NCI-H1092 (cell line): ENCODE data around the gene PCSK2.

ENCODE experiments used
- DNase-seq: peaks from one replicate; lab custom pipeline; 2025; lab: John Stamatoyannopoulos, UW

PCSK2 gene

DNA sequence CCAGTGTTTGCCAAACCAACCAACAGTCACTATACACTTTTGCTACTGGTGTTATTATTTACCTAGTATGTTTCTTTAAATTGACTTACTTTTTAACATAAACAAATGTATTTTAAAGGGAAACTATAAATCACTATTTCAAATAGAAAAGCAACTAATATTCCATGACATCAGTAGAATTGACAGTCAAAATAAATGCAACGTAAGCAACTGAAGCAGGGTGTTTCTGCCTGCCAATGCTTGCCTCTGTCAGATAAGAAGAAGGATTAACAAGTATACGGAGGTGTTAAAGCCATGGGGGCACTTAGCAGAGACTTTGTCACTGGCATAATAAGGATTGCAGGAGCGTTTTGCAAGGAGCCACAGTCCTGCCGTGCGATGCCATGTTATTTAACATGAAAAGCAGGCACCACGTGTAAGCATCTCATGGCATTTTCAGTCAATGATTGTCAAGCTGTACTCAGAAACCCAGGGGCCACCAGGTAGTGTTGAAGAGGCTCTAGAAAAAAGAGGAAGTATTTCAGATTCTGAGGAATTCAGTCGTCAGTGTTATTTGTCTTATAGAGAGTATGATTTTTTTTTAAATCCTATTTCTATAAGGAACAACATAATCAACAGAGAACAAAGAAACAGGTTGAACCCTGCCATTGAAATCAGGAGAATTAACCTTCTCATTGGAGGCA, 172.6 kb downstream of the PCSK2 start:
- DNase-seq: no peak

DNA sequence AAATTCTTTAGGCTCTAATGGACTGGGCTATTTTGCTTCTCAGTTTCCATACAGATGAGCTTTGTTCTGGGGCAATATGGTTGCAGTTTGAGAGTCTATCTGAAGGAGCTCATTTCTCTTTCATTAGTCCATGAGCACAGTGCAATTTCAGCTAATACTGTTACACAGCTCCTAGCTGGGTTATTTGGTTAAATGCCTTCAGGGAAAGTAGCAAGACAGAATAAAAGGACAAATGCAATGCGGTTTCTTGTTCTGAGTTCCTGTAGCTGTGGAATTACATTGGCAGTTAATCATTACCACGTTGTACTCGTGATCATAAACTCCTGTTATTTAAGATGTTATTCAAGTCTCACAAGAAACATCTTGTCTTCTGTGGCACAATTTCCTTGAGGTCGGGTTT, 176.6 kb downstream of the PCSK2 start:
- no peak for DNase-seq

DNA sequence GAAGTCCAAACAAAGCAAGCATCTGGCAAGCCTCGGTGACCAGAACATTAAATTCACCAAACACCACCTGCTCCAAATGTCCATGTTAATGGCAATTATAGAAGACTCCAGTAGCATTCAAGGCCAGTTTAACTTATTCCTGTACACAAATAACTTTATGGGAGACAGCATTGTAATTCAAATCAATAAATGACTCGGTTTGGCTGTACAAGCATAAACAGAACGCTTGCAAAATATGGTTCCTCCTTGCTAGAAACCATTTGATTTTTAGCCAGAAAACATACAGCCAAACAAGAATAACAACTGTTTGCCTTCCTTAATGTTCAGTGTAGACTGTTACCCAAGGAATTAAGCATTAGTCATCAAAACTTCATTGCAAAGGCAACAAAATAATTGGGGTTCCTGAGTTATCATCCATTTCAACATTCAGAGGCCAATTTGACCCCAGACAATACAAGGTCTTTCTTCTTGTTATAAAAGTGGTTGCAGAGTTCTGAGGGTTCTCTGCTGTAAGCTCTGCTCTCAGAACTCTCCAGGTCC, 179.3 kb downstream of the PCSK2 start:
- no peak for DNase-seq

DNA sequence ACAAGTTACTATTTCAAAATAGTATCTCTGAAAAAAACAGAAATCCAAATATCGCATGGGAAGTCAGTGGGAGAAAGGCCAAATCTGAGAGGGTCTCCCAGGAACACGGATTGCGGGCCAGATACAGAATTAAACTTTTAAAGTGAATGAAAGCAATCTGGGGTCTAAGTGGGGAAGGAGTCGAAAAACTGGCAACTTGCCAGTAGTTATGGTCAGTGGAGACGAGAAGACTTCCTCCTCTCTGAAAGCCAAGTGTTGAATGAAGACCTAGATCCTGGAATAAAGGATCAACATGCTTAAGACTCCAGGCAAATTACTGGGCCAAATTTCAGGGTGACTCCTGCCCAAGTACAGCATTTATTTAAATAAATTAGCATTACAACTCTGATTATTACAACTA, 180.7 kb downstream of the PCSK2 start:
- no peak for DNase-seq

DNA sequence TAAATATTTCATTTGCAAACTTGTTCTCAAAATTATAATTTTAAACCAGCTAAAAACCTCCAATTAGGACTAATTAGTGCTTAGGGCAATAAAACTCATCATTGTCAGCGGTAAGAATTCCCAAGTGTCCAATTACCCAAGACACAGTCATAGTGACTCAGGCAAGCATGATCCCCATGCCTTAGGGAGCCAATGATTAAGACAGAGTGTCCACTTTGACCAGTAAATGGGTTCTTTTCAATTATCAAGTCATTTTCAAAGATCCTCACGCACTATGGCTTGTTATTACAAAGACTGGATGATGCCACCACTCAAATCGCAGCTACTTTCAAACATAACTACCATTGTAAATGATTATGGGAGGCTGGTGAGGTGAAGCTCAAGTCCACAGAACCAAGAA, 190.4 kb downstream of the PCSK2 start:
- no peak for DNase-seq

DNA sequence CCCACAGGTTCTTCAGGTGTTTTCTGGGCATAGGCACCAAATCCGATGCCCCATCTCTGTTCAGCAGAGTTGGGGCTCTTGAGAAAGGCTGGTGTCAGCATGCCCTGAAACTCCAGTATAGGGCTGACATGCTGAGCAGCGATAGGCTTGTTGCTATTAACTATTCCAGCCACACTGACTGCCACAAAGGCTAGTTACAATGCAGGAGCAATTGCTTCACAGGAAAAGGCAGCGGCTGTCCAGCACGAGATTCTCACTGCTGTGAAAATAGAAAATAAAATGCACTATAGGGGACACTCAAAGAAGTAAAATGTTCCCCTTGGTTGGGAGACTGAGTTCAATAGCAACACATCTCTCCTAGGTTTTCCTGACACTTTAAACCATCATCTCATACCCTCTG, 191.9 kb downstream of the PCSK2 start:
- no peak for DNase-seq

DNA sequence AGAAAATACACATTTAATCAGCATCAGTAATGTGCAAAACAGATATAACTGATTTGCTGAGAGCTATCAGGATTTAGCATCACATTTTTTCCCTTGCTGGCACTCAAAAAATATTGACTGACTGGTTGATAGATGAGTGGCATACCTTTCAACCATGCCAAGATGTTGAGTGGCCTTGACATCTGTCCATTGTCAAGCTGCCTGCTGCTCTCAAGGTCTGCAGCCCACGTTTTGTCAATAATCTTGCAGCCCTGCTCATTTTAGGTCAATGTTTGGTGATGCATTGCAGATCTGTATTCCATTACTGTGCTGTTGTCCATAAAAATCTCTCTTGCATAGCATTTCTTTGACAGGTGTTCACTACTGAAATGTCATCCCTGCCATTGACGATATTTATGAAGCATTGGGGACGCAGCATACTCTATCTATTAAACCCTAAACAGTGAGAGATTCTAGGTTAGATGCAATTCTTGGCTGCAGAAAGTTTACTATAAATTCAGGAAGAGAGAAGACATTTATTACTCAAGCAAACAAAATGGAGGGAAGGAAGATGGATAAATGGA, 192.7 kb downstream of the PCSK2 start:
- no peak for DNase-seq

DNA sequence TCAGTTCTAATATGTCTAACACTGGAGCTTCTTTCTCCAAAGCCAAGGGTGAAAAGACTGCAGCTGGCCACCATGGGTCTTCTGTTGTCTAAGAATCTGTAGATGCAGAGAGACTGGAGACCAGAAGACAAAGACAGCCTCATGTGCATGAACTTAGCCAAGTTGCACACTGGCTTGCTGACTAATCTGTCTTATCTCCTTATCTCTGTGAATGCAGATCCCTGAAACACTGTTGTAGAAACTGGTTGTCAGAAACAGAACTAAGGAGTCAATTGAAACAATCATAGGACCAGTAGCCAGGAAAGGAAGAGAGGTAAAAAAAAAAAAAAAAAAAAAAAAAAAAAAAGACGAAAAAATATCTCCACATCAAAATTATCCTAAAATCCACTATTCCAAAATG, 194.7 kb downstream of the PCSK2 start:
- DNase-seq: no peak

DNA sequence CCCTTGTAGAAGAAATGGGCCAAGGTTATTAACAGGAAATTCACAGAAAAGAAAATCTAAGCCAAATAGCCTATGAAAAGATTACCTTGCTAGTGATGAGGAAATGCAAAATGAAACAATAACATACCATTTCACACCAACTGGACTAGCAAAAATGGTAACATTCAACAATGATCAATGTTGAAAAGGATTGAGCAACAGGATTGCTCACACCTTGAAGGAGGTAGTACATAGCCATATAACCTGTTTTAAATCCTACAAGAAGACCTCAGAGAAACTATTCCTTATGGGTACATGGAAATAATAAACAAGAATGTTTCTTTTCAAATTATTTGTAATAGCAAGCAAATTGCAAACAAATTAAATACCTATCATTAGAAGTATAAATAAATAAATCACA, 196.9 kb downstream of the PCSK2 start:
- no peak for DNase-seq

DNA sequence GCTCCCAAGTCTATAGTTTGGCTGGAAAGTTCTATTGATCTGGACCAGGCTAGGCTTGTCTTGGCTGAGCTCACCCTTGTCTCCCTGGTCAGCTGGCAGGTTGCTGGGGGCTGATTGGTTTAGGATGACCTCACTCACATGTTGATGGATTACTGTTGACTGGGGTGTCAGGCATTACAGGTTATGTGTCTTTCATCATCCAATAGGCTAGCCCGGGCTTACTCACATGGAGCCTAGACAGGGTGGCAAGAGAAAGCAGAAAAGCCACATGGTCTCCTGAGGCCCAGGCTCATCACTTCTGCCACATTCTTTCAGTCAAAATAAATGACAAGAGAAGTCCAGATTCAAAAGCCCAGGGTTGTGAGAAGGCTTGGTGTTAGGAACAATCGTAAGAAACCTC, 200.8 kb downstream of the PCSK2 start:
- DNase-seq: no peak

DNA sequence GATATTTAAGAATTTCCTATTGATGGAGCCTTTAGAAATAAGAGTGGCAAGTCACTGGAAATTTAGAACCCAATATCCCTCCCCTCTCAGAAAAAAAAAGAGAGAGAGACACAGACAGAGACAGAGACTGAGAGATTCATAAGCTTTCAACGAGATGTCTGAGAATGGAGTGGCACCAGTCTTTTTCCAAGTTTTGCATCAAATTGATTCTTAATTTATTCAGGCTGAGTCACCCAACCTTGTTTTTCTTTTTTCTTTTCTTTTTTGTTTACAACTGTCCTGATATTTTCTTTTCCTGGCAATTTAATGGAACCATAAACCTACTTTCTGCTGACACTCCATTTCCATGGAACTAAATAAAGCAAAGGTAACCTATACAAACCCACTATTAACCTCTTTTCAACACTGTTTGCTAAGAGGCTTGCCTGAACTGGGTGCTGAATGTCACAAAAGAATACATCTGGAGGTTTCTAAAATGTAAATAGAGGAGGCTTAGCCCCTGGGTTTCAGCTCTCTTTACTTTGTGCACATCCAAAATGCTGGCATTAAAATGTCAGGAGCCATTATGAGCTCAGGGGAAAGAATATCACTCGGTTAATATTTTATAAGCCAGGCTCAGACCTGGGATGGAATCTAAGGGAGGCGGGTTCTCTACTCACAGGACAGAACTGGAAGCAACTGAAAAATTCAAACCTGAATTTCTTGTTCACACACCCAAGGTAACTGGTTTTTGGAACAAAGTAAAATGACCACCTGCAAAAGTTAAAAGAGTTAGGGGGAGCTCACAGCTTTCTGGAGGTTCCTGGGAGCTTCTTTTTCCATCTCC, 203.5 kb downstream of the PCSK2 start:
- peak; percentile 87 for DNase-seq

DNA sequence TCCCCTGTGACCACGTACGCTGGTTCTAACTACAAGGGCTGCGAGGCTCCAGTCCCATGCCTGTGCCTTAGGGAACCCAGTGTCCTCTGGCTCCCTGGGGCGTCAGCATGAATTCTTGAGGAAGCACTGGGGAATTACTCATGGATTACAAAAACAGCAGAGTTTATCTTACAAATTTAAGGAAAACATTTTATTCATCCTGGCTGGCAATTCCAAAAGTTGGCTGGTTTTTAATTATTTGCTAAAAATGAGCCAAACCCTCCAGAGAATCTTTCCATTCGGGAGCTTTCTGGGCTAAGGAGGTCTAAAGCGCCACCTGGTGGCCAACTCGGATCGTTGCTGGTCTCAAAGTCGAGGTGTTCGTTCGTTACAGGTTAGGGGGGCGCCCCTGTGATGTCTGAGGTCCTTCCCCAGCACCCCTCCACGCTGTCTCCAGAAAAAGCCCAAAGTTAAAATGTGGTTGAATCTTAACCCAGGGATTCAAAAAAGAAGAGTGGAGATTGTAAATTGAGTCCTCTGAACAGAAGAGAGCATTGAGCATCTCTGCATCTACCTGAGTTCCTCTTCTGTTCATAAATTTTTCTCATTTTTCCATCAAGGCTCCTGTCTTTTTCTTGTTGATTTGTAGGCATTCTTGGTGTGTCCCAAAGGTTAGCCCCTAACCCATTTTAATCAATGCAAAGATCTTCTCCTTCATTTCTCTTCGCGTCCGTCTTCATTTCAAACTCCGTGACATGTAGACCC, 205.0 kb downstream of the PCSK2 start:
- DNase-seq: peak; percentile 61

DNA sequence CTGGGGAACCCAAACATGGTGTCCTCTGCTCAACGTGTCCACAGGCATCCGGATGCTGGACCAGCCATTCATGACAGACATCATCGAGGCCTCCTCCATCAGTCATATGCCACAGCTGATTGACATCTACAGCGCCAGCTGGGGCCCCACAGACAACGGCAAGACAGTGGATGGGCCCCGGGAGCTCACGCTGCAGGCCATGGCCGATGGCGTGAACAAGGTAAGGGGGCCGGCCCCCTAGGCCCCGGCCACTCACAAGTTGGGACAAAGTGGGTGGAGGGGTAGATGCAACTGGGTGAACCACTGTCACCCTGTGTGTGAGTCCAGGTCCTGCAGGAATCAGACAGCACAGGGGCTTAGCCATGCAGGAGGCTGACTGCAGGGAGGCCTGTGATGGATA, 209.8 kb downstream of the PCSK2 start:
- no peak for DNase-seq

DNA sequence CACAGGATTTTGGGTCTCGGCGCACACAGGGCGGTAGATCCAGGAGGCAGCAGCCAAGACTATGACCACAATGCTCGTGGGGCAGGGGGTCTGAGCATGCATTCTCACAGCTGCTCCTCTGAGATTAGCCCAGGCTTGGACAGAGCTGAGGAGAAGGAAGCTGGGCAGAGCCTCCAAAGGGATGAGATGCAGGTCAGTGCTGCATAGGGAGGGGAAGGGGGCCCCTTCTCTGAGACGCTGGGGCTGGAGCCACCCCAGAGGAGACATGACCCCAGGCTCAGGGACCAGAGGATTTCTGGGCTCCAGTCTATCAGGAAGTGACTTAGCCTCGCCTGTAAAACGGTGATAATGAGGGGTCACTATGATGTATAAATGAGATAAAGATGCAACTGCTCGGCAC, 210.4 kb downstream of the PCSK2 start:
- no peak for DNase-seq

DNA sequence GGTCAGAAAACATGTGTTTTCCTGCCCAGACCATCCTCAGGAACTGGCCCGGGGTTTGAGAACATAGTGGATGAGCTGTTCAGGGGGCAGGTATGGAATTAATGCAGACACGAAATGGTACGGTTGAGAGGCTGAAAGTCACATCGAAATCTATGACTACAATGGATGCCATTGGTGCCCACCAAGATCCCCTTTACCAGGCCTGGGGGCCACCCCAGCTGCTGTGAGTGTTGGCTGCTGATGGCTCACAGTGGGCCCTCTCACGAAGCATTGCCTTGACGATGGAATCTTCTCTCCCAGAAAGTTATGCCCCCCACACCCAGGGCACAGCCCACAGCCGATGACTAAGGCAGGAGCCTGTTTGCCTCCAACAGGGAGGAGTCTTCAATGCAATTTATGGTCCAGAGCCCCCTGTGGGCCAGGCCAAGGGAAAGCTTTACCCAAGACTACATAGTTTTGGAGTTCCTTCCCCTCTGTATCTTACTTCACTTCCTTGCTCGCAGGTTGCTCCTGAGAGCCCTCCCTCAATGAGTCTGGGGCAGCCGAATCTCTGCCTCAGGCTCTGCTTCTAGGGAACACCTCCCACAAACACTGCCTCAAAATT, 211.7 kb downstream of the PCSK2 start:
- no peak for DNase-seq

DNA sequence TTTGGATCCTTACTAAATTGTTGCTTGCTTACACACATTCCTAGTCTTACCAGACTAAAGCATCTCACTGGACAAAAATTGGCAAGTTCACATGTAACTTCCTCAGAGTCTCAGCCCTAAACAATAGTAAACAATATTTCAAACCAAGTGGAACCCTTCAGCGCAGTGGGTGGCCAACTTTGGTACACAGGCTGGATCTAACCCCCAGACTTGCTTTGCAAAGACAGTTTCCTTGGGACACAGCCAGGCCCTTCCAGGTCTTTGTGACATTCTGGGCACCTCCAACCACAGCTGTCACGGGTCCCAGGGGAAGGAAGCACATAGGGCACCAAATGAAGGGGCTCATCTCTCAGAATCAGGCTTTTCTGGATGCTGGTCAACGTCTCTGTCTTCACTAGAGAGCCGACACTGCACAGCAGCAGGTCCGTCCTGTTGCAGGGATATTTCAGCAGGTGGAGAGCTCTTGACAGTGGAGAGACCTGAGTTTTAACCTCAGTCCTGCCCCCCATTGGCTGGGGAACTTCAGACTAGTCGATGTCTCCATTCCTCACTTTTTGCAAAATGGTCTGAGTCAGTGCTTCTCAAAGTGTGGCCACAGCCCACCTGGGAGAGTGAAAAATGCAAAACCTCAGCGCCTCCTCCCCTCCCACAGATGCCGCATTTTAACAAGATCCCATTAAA, 212.9 kb downstream of the PCSK2 start:
- no peak for DNase-seq

DNA sequence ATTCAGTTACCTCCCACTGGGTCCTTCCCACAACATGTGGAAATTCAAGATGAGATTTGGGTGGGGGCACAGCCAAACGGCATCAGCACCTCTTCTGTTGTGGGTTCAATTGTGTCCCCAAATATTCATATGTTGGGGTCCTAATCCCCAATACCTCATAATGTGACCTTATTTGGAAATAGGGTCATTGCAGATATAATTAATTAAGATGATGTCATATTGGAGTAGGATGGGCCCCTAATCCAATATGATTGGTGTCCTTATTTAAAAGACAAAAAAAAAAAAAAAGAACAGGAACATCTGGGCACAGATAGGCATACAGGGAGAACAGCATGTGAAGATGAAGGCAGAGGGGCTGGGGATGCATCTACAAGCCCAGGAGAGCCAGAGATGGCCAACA, 214.9 kb downstream of the PCSK2 start:
- no peak for DNase-seq

DNA sequence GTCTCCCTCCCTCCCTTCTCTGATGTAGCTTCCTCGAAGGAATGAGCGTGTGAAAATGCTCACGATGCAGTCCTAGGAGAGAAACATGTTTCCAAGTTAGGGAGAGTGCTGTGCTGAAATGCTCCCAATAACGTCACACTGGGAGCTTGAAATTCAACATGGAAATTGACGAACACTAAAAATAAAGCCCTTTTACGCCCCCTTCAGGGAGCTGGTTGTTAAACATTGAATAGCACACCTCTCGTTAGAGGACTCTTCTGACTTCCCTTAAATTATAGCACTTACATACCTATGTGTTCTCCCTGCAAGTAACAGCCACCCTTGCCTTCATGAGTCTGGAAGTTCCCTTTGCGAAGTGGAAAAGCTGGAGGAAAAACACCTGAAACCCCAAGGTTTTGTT, 215.7 kb downstream of the PCSK2 start:
- DNase-seq: no peak

DNA sequence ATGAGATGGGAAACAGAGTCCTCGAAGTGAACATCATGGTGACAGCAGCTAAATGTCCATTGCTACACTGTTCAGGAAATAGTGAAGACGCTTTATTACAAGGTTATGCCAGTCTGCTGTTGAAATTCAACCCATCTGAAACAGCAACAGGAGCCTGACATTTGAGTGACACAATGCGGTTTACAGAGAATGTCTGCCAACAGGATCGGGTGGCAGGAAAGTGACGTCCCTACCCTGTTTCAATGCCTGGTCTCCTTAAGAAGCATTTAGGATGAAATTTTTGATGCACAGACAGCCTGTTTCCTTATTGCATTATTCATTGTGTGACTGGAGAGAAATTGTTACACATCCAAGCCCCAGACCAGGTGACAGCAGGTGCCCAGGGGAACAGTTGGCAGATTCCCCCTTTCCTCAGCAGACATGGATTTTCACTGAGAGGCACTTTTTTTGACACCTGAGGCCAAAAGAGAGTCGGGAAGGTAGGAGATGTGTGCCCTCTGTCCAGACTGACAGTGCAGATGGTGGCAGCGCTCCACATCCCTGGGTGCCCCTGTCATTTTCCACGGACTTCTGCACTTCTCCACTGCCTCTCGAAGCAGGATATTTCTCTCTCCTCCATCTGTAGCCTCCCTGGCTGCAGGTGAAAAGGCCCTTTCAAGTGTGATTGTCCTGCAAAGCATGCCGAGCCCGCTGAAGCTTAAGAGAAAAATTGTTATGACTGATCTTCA, 216.5 kb downstream of the PCSK2 start:
- DNase-seq: no peak

DNA sequence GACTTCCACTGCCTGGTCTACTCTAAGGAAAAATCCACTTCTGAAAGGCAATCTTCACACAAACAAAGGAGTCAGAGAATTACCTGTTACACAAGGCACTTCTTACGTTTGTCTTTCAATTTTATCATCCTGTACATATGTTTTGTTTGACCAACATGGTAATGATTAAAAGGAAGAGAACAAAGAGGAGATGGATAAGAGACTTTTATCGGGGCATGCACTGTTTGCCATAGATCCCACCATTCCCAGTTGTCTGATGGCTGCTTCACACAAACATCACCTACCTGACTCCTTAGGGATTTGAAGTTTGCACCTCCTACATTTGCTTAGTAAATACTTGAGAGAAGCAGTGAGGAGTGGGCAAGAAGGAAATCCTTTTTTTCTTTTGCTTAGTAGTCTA, 217.3 kb downstream of the PCSK2 start:
- DNase-seq: no peak

DNA sequence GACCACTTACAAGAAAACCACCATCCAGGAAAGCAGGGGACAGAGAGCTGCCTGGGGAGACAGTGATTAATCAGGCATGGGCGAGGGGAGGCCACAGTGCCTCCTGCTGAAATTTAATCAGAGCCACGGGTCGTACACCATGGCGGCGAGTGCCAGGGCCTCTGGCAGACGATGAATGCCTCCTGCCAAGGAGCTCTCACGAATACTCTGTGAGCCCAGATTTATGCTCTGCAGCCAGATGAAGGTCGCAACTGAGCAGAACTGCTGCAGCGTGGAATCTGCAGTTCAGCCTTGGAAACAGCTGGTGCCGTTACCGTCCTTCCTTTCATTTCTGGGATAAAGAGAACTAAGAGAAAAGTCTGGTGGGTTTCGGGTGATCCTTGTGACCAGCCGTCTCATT, 218.7 kb downstream of the PCSK2 start:
- DNase-seq: no peak
